ENCODE measurements around the gene CDK9.

Gene CDK9

DNA sequence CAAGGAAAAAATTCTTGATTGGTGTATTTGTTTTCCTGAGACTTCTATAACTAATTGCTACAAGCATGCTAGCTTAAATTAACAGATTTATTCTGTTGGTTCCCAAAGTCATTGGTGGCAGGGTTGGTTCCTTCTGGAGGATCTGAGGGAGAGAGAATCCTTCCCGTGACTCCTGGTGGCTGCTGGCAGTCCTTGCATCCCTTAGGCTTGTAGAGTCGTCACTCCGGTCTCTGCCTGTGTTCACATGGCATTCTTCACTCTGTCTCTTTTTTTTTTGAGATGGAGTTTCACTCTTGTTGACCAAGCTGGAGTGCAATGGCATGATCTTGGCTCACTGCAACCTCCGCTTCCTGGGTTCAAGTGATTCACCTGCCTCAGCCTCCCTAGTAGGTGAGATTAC, 5.3 kb downstream of the CDK9 start:
- DNase-seq (ENCODE audit: extremely low read depth, low read depth), result no peak
- TF ChIP-seq, protein P1, sequence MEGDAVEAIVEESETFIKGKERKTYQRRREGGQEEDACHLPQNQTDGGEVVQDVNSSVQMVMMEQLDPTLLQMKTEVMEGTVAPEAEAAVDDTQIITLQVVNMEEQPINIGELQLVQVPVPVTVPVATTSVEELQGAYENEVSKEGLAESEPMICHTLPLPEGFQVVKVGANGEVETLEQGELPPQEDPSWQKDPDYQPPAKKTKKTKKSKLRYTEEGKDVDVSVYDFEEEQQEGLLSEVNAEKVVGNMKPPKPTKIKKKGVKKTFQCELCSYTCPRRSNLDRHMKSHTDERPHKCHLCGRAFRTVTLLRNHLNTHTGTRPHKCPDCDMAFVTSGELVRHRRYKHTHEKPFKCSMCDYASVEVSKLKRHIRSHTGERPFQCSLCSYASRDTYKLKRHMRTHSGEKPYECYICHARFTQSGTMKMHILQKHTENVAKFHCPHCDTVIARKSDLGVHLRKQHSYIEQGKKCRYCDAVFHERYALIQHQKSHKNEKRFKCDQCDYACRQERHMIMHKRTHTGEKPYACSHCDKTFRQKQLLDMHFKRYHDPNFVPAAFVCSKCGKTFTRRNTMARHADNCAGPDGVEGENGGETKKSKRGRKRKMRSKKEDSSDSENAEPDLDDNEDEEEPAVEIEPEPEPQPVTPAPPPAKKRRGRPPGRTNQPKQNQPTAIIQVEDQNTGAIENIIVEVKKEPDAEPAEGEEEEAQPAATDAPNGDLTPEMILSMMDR (IDR thresholded peaks at IDR 0.05; ENCODE audit: low read depth, low read length), result no peak

DNA sequence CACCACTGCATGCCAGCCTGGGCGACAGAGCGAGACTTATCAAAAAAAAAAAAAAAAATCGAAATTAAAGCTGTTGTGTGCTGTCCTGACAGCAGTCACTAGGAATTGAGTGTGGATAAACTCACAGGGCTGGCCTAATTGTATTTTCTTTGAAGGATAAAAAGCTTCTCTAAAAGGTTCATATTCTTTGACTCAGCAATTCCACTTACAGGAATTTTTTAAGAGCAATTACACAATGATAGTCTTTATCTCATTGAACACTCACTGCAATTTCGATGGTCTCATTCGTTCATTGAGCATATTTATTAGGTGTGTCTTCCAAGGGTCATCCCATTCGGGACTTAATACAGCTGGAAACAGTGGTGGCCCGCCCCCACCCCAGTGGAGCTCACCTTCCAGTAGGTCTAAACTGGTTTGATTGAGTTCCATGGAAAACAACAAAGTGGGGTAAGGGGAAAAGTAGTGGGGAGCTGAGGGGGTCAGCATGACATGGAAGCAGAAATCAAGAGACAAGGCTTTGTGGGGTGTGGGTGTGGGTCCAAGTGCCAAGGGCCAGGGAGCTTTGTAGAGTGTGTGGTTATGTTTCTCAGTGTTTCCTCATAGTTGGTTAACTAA, 6.7 kb downstream of the CDK9 start:
- TF ChIP-seq, protein P1 (IDR thresholded peaks at IDR 0.05; ENCODE audit: low read depth, low read length), result no peak
- no peak for DNase-seq (ENCODE audit: extremely low read depth, low read depth)

DNA sequence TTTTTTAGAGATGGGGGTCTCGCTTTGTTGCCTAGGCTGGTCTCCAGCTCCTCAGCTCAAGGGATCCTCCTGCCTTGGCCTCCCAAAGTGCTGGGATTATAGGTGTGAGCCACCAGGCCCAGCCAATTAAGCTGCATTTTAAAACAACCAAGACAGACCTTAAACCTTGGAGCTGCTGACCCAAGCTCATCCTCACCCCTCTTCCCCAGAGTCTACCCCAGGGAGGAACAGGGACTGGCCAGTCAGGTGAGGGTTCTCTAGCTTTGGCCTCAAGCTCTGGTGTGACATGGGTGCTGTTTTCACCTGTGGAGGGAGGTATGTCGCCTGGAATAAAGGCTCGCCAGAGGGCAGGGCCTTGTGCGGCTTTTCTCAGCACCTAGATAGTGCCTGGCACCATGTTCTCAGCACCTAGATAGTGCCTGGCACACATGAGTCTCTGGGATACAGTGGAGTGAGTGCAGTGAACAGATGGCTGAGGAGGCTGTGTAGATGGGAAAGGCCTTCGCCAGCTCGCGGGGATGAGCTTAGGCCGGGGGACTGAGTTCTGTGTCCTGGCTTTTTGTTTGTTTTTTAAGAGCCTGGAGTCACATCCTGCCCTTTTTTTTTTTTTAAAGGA, 7.4 kb downstream of the CDK9 start:
- TF ChIP-seq, protein P1 (IDR thresholded peaks at IDR 0.05; ENCODE audit: low read depth, low read length), result no peak
- DNase-seq (ENCODE audit: extremely low read depth, low read depth), result no peak

DNA sequence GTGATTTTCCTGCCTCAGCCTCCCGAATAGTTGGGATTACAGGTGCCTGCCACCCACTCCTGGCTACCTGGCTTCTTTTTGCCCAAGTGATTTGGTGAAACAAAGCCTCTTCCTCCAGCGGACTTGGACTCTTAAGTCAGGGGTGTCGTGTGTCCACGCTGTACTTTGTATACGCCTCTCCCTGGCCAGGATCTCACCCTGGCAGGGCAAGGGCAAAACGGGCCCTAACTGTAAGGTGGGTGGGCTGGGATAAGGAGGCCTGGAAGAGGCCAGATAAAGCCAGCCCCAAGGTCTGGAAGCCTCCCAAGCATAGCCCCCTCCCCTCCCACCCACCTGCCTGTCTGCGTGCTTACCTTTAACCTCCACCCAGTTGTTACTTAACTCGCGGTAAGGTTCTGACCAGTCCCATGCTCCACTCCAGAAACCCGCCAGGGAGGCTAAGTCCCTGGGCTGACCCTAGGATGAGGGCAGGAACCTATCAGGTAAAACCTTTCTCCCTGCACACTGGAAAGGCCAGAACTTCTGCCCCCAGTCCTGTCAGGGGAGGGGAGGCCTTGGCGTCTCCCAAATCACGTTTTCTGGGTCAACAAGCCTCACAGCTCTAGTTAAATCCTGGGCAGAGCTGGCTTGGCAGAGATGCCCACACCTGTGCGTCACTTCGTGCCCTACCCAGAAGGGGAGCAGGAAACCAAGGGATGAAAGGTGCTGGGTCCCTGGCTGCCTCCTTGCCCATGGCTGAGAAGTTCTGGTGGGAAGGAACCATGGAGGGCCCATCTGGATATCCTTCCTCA, 8.4 kb downstream of the CDK9 start:
- TF ChIP-seq, protein P1 (IDR thresholded peaks at IDR 0.05; ENCODE audit: low read depth, low read length), result no peak
- DNase-seq (ENCODE audit: extremely low read depth, low read depth), result no peak

DNA sequence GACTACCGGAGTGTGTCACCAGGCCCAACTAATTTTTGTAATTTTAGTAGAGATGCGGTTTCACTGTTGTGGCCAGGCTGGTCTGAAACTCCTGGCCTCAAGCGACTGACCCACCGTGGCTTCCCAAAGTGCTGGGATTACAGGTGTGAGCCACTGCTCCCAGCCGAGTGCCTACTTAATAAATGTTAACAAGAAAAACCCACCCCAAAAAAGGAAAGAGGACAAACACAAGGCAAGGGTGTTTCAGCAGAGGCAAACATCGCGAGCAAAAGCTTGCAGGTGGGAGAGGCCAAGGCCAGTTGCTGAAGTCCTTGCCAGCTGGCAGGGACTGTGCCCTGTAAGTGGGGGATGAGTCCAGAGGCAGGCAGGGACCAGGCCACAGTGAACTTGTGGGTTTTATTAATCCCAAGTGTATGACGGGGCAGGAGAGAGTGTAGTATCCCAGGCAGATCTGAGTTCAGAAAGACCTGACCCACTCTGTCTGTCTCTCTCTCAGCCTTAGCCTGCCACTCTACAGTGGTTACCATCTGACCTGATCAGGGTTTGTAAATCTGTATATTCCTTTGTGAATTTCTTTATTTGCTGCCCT, 10.5 kb downstream of the CDK9 start:
- no peak for DNase-seq (ENCODE audit: extremely low read depth, low read depth)
- TF ChIP-seq, protein P1 (IDR thresholded peaks at IDR 0.05; ENCODE audit: low read depth, low read length), result no peak

DNA sequence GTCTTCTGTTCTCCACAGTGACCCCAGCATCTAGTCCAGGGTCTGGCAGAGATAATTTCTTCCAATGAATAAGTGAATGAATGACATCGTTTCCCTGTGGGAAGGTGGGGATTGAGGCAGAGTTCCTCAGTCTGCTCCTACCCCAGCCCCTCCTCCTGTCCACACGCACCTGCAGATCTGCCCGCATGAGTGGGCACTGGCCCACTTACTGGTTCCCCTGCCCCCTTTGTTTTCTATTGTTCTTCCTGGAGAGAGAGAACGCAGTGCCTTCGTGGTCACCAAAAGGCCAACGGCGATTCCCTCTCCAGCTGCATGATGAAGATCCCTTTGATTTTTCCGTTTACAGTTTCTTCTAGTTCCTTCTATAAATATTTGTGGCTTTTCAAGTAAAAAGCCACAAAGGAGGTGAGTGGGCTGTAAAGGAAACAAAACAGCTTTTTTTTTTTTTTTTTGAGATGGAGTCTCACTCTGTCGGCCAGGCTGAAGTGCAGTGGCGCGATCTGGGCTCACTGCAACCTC, 11.1 kb downstream of the CDK9 start:
- no peak for DNase-seq (ENCODE audit: extremely low read depth, low read depth)
- TF ChIP-seq, protein P1 (IDR thresholded peaks at IDR 0.05; ENCODE audit: low read depth, low read length), result no peak
